22Rv1 (cell line): ENCODE results near the gene DMAC2.

Experiments used
- H3K27ac ChIP-seq: fragments of 450-650 bp; 2 replicates; pipeline ENCODE4 v1.5.1; 2017
- ZFX ChIP-seq: fragments of 450-650 bp; IDR thresholded peaks from 2 replicates; pipeline ENCODE4 v1.6.1; 2017; ENCODE audit warnings: antibody characterized with exemption, borderline replicate concordance
- TF ChIP-seq, protein P1 (sequence below): fragments of 450-650 bp; IDR thresholded peaks from 2 replicates; pipeline ENCODE4 v1.5.1; 2017; ENCODE audit warnings: mild to moderate bottlenecking

The DMAC2 gene

DNA sequence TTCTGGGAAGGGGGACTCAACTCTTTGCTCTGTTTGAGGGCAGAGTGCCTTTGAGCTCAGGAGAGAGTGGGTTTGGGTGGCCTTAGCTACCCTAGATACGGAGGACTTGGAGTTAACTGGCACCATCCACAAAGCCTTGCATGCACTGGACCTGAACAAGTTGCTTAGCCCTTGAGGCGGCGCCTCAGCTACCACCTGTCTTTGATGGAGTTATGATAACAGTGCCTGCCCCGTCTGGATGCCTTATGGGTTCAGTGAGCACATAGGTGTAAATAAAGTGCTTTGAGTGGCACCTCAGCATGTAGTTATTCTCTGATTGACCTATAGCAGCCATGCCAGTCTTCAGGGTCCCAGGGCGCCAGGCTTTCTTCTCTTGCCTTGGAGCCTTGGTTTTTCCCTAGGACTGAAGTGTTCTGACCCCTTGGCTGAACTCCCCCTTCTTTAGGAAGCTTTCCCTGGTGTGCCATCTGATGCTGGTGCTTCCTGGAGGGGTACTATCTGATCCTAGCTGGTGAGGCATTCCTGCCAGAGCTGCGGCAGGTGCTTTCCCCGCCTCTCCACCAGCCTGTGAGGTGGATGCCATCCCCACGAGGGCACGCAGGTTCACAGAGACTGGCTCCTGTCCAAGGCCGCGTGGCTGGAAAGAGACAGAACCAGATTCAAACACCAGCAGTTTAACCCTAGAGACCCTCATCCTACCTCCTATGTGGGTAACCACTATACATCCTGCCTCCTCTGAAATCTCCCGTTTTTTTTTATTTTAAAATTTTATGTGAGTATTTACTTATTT is 36.3 kb downstream of the DMAC2 start:
- H3K27ac ChIP-seq, result no peak overlapping the region
- no peak for TF ChIP-seq ZFX
- TF ChIP-seq, protein P1, sequence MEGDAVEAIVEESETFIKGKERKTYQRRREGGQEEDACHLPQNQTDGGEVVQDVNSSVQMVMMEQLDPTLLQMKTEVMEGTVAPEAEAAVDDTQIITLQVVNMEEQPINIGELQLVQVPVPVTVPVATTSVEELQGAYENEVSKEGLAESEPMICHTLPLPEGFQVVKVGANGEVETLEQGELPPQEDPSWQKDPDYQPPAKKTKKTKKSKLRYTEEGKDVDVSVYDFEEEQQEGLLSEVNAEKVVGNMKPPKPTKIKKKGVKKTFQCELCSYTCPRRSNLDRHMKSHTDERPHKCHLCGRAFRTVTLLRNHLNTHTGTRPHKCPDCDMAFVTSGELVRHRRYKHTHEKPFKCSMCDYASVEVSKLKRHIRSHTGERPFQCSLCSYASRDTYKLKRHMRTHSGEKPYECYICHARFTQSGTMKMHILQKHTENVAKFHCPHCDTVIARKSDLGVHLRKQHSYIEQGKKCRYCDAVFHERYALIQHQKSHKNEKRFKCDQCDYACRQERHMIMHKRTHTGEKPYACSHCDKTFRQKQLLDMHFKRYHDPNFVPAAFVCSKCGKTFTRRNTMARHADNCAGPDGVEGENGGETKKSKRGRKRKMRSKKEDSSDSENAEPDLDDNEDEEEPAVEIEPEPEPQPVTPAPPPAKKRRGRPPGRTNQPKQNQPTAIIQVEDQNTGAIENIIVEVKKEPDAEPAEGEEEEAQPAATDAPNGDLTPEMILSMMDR, result no peak

- TF ChIP-seq, protein P1, result no peak
- no peak for TF ChIP-seq ZFX
- H3K27ac ChIP-seq, result no peak overlapping the region
These were observed 37.7 kb downstream of the DMAC2 start for GRCh38 chr19:41402010-41402409.

- TF ChIP-seq ZFX, result no peak
- TF ChIP-seq, protein P1, result no peak
- H3K27ac ChIP-seq, result no peak overlapping the region
These were observed 38.2 kb downstream of the DMAC2 start for GRCh38 chr19:41401483-41401882.

- H3K27ac ChIP-seq, result no peak overlapping the region
- TF ChIP-seq ZFX, result no peak
- TF ChIP-seq, protein P1, result no peak
These were observed 40.2 kb downstream of the DMAC2 start for GRCh38 chr19:41399525-41399924.

- no peak overlapping the region for H3K27ac ChIP-seq
- TF ChIP-seq, protein P1, result no peak
- TF ChIP-seq ZFX, result no peak
These were observed 40.6 kb downstream of the DMAC2 start for GRCh38 chr19:41399091-41399490.

GRCh38 chr19:41398598-41398997 is 41.1 kb downstream of the DMAC2 start:
- no peak overlapping the region for H3K27ac ChIP-seq
- TF ChIP-seq ZFX, result no peak
- TF ChIP-seq, protein P1, result no peak

GRCh38 chr19:41398050-41398418 is 41.7 kb downstream of the DMAC2 start:
- peak overlapping the region; percentile 84 for H3K27ac ChIP-seq
- TF ChIP-seq, protein P1, result no peak
- TF ChIP-seq ZFX, result no peak
